ENCODE data around the gene RABGAP1.

GRCh38 chr9:123102375-123103113 lies 161.7 kb downstream of the RABGAP1 start:
- no peak for TF ChIP-seq CTBP1 (IDR thresholded peaks at IDR 0.05; ENCODE audit: borderline replicate concordance)
- TF ChIP-seq BHLHE40 (IDR thresholded peaks at IDR 0.05; ENCODE audit: borderline replicate concordance), result no peak
- TF ChIP-seq PKNOX1 (IDR thresholded peaks at IDR 0.05), result no peak
- no peak for TF ChIP-seq FOXK2 (IDR thresholded peaks at IDR 0.05)
- TF ChIP-seq ZNF384 (IDR thresholded peaks at IDR 0.05), result no peak
- no peak for TF ChIP-seq SUZ12 (IDR thresholded peaks at IDR 0.05)
- TF ChIP-seq ELF4 (IDR thresholded peaks at IDR 0.05), result no peak
- TF ChIP-seq SP1 (IDR thresholded peaks at IDR 0.05), result no peak
- no peak for TF ChIP-seq LEF1 (IDR thresholded peaks at IDR 0.05; ENCODE audit: borderline replicate concordance)
- TF ChIP-seq TARDBP (IDR thresholded peaks at IDR 0.05), result no peak
- TF ChIP-seq NFRKB (IDR thresholded peaks at IDR 0.05), result no peak
- TF ChIP-seq ARNT (IDR thresholded peaks at IDR 0.05), result no peak
- TF ChIP-seq FOXM1 (IDR thresholded peaks at IDR 0.05; ENCODE audit: borderline replicate concordance), result no peak
- no peak for TF ChIP-seq HDGF (IDR thresholded peaks at IDR 0.05; ENCODE audit: borderline replicate concordance)
